WTC11 (cell line): ENCODE data around the gene HDAC1.

ENCODE experiments used
- CREM ChIP-seq: sonication (generic); formaldehyde crosslinking; IDR thresholded peaks from 2 replicates; pipeline ENCODE4 v1.8.1; 2022; ENCODE audit warnings: mild to moderate bottlenecking, missing genetic modification reagents, moderate library complexity
- CTCF ChIP-seq: fragments of 200-600 bp; IDR thresholded peaks from 2 replicates; pipeline ENCODE4 v1.8.0; 2022; ENCODE audit warnings: antibody characterized with exemption
- ZNF121 ChIP-seq: sonication (generic); formaldehyde crosslinking; IDR thresholded peaks from 2 replicates; pipeline ENCODE4 v1.8.0; 2023; ENCODE audit warnings: missing genetic modification reagents

- TF ChIP-seq CTCF (no peak), CREM (CRISPR knock-in tag) (no peak), ZNF121 (CRISPR knock-in tag) (no peak)
Measured at GRCh38 chr1:32349211-32349708, 57.4 kb downstream of the HDAC1 start.
